Parathyroid adenoma (tissue), 2 donors: ENCODE measurements around the gene CRHBP.
"Not testable (repeated sequence)": the region's sequence is repeated elsewhere in the genome, so short reads cannot be mapped to it uniquely, and the experiment has no call there.

Source experiments
- H2AFZ ChIP-seq: fragments of 300-600 bp; sonication (generic); one replicate; pipeline ENCODE4 v1.7.0; 2017; ENCODE audit warnings: antibody characterized with exemption, mild to moderate bottlenecking
- H3K27ac ChIP-seq: fragments of 300-600 bp; sonication (generic); one replicate; pipeline ENCODE4 v1.7.0; 2017
- H3K27me3 ChIP-seq: fragments of 300-600 bp; sonication (generic); one replicate; pipeline ENCODE4 v1.7.0; 2017; ENCODE audit warnings: low read length; ENCODE audit not compliant: control insufficient read depth, insufficient read depth
- H3K36me3 ChIP-seq: fragments of 300-600 bp; sonication (generic); one replicate; pipeline ENCODE4 v1.7.0; 2017; ENCODE audit warnings: low read length; ENCODE audit not compliant: control insufficient read depth, insufficient read depth
- H3K4me1 ChIP-seq: fragments of 300-600 bp; sonication (generic); one replicate; pipeline ENCODE4 v1.7.0; 2017; ENCODE audit warnings: control low read depth
- H3K4me2 ChIP-seq: fragments of 300-600 bp; sonication (generic); one replicate; pipeline ENCODE4 v1.7.0; 2017; ENCODE audit warnings: low read length
- H3K4me3 ChIP-seq: fragments of 300-600 bp; sonication (generic); one replicate; pipeline ENCODE4 v1.7.0; 2017; ENCODE audit warnings: low read depth, low read length
- H3K79me2 ChIP-seq: fragments of 300-600 bp; sonication (generic); one replicate; pipeline ENCODE4 v1.7.0; 2017; ENCODE audit warnings: control low read depth
- H3K9ac ChIP-seq: fragments of 300-600 bp; sonication (generic); one replicate; pipeline ENCODE4 v1.7.0; 2017; ENCODE audit warnings: mild to moderate bottlenecking
- H3K9me3 ChIP-seq: fragments of 300-600 bp; sonication (generic); one replicate; pipeline ENCODE4 v1.7.0; 2017; ENCODE audit warnings: low read length; ENCODE audit not compliant: control insufficient read depth
- TF ChIP-seq, protein P1 (sequence below): fragments of 300-600 bp; sonication (generic); IDR thresholded peaks from one replicate; pipeline ENCODE4 v1.7.0; 2017; ENCODE audit warnings: antibody characterized with exemption, mild to moderate bottlenecking
- donor health status: primary hyperparathyroidism.

Gene CRHBP

DNA sequence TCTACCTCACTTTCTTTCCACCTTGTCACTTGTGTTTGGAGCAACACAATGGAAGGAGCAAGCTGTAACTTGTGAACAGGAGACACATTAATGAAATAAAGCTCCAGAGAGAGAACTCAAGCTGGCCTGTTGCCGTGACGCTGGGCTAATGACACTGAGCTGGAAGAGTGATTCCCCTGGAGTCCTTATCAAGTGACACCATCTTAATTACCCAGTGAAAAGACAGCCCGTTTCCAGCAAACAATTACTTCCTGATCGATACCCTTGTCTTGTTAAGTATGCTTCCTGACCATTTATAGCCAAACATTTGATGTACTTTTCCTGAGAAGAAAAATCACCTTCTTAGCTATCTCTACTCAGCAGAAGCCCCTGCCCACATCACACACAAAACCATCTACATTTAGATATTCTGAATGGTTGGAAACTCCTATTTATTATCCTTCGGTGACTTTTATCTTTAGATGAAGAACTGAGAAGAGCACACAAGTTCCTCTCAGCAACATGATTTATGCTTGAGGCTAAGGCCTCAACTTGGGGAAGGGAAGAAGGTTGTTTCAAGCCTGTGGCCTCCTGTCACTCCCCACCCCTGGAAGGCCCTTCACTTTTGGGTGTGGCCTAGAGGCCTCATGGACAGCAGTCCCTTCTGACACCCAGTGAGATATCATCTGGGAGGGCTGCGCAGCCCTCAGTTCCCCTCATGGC is 34.1 kb downstream of the CRHBP start:
- H3K27ac ChIP-seq, result no peak overlapping the region
- no peaks in the 10 kb centered on the region for H3K79me2 ChIP-seq
- no peaks in the 10 kb centered on the region for H3K9me3 ChIP-seq
- no peak overlapping the region for H2AFZ ChIP-seq
- TF ChIP-seq, protein P1, sequence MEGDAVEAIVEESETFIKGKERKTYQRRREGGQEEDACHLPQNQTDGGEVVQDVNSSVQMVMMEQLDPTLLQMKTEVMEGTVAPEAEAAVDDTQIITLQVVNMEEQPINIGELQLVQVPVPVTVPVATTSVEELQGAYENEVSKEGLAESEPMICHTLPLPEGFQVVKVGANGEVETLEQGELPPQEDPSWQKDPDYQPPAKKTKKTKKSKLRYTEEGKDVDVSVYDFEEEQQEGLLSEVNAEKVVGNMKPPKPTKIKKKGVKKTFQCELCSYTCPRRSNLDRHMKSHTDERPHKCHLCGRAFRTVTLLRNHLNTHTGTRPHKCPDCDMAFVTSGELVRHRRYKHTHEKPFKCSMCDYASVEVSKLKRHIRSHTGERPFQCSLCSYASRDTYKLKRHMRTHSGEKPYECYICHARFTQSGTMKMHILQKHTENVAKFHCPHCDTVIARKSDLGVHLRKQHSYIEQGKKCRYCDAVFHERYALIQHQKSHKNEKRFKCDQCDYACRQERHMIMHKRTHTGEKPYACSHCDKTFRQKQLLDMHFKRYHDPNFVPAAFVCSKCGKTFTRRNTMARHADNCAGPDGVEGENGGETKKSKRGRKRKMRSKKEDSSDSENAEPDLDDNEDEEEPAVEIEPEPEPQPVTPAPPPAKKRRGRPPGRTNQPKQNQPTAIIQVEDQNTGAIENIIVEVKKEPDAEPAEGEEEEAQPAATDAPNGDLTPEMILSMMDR, result no peak
- no peaks in the 10 kb centered on the region for H3K4me1 ChIP-seq
- H3K4me2 ChIP-seq, result no peak overlapping the region
- no peaks in the 10 kb centered on the region for H3K36me3 ChIP-seq
- no peak overlapping the region for H3K4me3 ChIP-seq
- H3K9ac ChIP-seq, result no peak overlapping the region
- no peaks in the 10 kb centered on the region for H3K27me3 ChIP-seq

DNA sequence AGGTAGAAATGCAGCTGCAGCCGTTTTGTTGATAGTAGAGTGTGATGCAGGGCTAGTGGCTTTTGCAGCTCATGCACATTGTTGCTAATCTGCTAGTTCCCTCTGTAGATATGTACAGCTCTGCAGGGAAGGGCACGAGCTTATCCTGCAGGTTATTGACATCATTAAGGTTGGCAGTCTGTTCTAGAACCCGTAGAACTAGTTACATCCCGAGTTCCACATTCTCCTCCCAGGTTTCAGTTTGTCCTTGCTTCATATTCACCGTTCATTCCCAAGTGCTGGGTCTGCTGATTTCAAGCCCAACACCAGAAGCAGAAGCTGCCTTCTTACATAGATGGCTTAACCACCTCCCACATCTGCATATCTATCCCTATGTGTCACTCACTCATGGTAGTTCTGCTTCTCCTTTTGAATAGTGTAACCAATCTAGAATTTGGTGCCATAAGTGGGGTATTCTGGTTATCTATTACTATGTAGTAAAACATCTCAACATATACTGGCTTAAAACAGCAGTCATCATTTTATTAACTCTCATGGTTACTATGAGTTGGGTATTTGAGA is 38.1 kb downstream of the CRHBP start:
- no peaks in the 10 kb centered on the region for H3K79me2 ChIP-seq
- TF ChIP-seq, protein P1, result no peak
- no peak overlapping the region for H3K27ac ChIP-seq
- no peaks in the 10 kb centered on the region for H3K4me1 ChIP-seq
- no peaks in the 10 kb centered on the region for H3K27me3 ChIP-seq
- no peak overlapping the region for H2AFZ ChIP-seq
- no peak overlapping the region for H3K4me3 ChIP-seq
- H3K4me2 ChIP-seq, result no peak overlapping the region
- no peaks in the 10 kb centered on the region for H3K36me3 ChIP-seq
- H3K9me3 ChIP-seq, result no peaks in the 10 kb centered on the region
- no peak overlapping the region for H3K9ac ChIP-seq

DNA sequence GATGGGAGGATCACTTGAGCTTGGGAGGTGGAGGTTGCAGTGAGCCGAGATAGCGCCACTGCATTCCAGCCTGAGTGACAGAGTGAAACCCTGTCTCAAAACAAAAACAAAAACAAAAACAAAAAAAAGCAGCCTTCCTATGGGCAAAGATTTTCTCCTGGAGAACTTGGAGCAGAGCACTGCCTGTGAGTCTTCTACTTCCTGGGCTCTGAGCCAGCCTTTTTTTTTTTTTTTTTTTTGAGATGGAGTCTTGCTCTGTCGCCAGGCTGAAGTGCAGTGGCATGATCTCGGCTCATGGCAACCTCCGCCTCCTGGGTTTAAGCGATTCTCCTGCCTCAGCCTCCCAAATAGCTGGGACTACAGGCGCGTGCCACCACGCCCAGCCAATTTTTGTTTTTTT is 40.6 kb downstream of the CRHBP start:
- H2AFZ ChIP-seq, result not testable (repeated sequence)

DNA sequence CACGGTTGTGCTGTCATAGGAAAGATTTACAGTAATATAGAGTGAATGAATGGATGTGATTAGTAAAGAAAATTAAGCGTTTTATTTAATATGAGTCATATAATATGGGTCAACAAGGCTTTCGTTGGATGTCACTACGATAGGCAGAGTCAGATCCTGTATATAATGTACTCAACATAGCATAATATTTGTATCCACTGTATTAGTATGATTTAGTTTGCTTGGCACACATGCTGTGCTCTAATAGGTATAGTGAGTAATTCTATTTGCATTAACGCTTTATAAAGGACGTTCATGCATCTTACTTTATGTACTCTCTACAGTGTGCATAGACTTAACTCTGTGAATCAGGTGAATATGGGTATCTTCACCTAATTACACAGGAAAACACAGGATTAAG is 41.5 kb downstream of the CRHBP start:
- H3K4me2 ChIP-seq, result no peak overlapping the region
- no peak overlapping the region for H3K9ac ChIP-seq
- no peaks in the 10 kb centered on the region for H3K9me3 ChIP-seq
- no peak overlapping the region for H3K27ac ChIP-seq
- no peak overlapping the region for H2AFZ ChIP-seq
- H3K36me3 ChIP-seq, result no peaks in the 10 kb centered on the region
- H3K4me1 ChIP-seq, result no peaks in the 10 kb centered on the region
- H3K4me3 ChIP-seq, result no peak overlapping the region
- H3K27me3 ChIP-seq, result no peaks in the 10 kb centered on the region
- no peaks in the 10 kb centered on the region for H3K79me2 ChIP-seq
- TF ChIP-seq, protein P1, result no peak

More for the DNA sequence above, 40.6 kb downstream of the CRHBP start:
- not testable (repeated sequence) for H3K36me3 ChIP-seq, H3K27me3 ChIP-seq, H3K4me3 ChIP-seq, H3K4me1 ChIP-seq, H3K9me3 ChIP-seq, H3K4me2 ChIP-seq, H3K79me2 ChIP-seq, H3K27ac ChIP-seq, H3K9ac ChIP-seq

DNA sequence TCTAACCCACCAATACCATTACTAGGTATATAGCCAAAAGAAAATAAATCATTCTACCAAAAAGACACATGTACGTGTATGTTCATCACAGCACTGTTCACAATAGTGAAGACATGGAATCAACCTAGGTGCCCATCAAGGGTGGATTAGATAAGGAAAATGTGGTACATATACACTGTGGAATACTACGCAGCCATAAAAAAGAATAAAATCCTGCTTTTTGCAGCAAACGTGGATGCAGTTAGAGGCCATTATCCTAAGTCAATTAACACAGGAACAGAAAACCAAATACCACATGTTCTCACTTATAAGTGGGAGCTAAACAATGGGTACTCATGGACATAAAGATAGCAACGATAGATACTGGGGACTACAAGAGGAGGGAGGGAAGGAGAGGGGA is 45.4 kb downstream of the CRHBP start:
- not testable (repeated sequence) for H3K79me2 ChIP-seq, H3K4me3 ChIP-seq, H3K27me3 ChIP-seq, H3K9ac ChIP-seq, H2AFZ ChIP-seq, H3K4me1 ChIP-seq, H3K4me2 ChIP-seq, H3K27ac ChIP-seq, H3K36me3 ChIP-seq, H3K9me3 ChIP-seq

DNA sequence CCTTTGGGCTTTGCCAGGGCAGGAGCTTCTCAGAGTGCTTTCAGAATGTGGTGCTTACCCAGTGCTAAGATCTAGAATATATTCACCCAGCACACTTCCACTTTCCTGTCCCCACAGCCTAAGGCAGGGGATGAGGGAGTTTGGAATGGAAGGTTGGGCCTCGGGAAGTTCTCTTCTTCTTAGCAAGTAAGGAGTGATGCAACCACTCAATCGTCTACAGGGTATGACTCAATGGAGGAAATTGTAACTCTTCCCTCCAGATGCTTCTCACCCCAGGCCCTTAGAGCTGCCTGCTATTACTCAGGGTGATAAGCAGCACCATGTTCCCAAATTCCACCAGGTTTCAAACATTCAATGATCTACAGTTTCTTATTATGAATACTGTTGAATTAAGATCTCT is 46.6 kb downstream of the CRHBP start:
- Histone ChIP-seq H3K79me2 (no peaks in the 10 kb centered on the region), H3K27ac (no peak overlapping the region), H3K4me1 (no peaks in the 10 kb centered on the region), H3K9ac (no peak overlapping the region), H3K36me3 (no peaks in the 10 kb centered on the region), H3K4me3 (no peak overlapping the region), H3K27me3 (no peaks in the 10 kb centered on the region), H3K9me3 (no peaks in the 10 kb centered on the region), H2AFZ (no peak overlapping the region), H3K4me2 (no peak overlapping the region)
- TF ChIP-seq, protein P1, result no peak
